Epidermal melanocyte (primary cell): ENCODE measurements around the gene CTCF.
"Not testable (repeated sequence)": the region's sequence is repeated elsewhere in the genome, so short reads cannot be mapped to it uniquely, and the experiment has no call there.

ENCODE experiments used
- DNase-seq: peaks from one replicate; pipeline ENCODE4 v3.0.0; 2011; ENCODE audit warnings: low spot score; ENCODE audit not compliant: insufficient read length

Gene CTCF

GRCh38 chr16:67562526-67562917 lies at the start of gene CTCF:
TSS of gene CTCF (plus strand) at chr16:67562526. CDS start at chr16:67610833, 48,307 bp downstream.
- DNase-seq = no peak

- DNase-seq = not testable (repeated sequence)
Measured at GRCh38 chr16:67513892-67514291, 48.4 kb upstream of the CTCF start.

GRCh38 chr16:67514382-67514828 lies 47.9 kb upstream of the CTCF start:
- peak; percentile 60 for DNase-seq

GRCh38 chr16:67516296-67517154 lies 45.8 kb upstream of the CTCF start:
- peak; percentile 19 for DNase-seq

GRCh38 chr16:67517155-67517445 lies 45.2 kb upstream of the CTCF start:
- DNase-seq = no peak

- DNase-seq = peak; percentile 4
Measured at GRCh38 chr16:67517661-67518423, 44.5 kb upstream of the CTCF start.

GRCh38 chr16:67518676-67519075 lies 43.6 kb upstream of the CTCF start:
- DNase-seq = no peak

- peak; percentile 4 for DNase-seq
Measured at GRCh38 chr16:67519242-67519641, 43.1 kb upstream of the CTCF start.

GRCh38 chr16:67521095-67521804 lies 41.1 kb upstream of the CTCF start:
- DNase-seq = peak; percentile 91

GRCh38 chr16:67525176-67525860 lies 37.0 kb upstream of the CTCF start:
- DNase-seq = no peak

- DNase-seq = peak; percentile 12
Measured at GRCh38 chr16:67526149-67526791, 36.1 kb upstream of the CTCF start.

GRCh38 chr16:67528222-67528869 lies 34.0 kb upstream of the CTCF start, which contains the start of gene RIPOR1:
TSS of gene RIPOR1 (plus strand) at chr16:67528829. CDS start at chr16:67538447, 9,618 bp downstream.
- DNase-seq = peak; percentile 82

GRCh38 chr16:67528870-67529581 lies 33.3 kb upstream of the CTCF start:
- DNase-seq = peak; percentile 69

- peak; percentile 13 for DNase-seq
Measured at GRCh38 chr16:67529582-67530012, 32.7 kb upstream of the CTCF start.

- DNase-seq = peak; percentile 78
Measured at GRCh38 chr16:67530013-67530939, 32.0 kb upstream of the CTCF start.

- DNase-seq = peak; percentile 2
Measured at GRCh38 chr16:67531247-67531646, 31.1 kb upstream of the CTCF start.

- peak; percentile 7 for DNase-seq
Measured at GRCh38 chr16:67533024-67533560, 29.2 kb upstream of the CTCF start.

GRCh38 chr16:67533987-67534386 lies 28.3 kb upstream of the CTCF start:
- not testable (repeated sequence) for DNase-seq
